Kasumi-1 (cell line): ENCODE measurements around the gene PRKX.
"Not testable (repeated sequence)": the region's sequence is repeated elsewhere in the genome, so short reads cannot be mapped to it uniquely, and the experiment has no call there.

Source experiments
- DNase-seq, 2 experiments: peaks; one replicate each; lab custom pipeline; 2025; lab: John Stamatoyannopoulos, UW

The PRKX gene

GRCh38 chrX:3653111-3653510 is 60.3 kb downstream of the PRKX start:
- DNase-seq = no peak

- DNase-seq = peak; percentile 17 to 32
These were observed 62.2 kb downstream of the PRKX start for GRCh38 chrX:3651277-3651676.

- DNase-seq = no peak
These were observed 65.4 kb downstream of the PRKX start for GRCh38 chrX:3648084-3648483.

- DNase-seq = peak; percentile 16 to 50
These were observed 73.4 kb downstream of the PRKX start for GRCh38 chrX:3639858-3640631.

GRCh38 chrX:3639236-3639635 is 74.2 kb downstream of the PRKX start:
- no peak for DNase-seq

GRCh38 chrX:3638280-3638873 is 75.1 kb downstream of the PRKX start:
- peak in 1 of 2 experiments; percentile 24 for DNase-seq

GRCh38 chrX:3636803-3637202 is 76.6 kb downstream of the PRKX start:
- DNase-seq = no peak

GRCh38 chrX:3631196-3631595 is 82.3 kb downstream of the PRKX start:
- no peak for DNase-seq

- DNase-seq = no peak
These were observed 85.9 kb downstream of the PRKX start for GRCh38 chrX:3627594-3627993.

GRCh38 chrX:3621414-3621813 is 92.0 kb downstream of the PRKX start:
- DNase-seq = no peak

GRCh38 chrX:3611744-3612143 is 101.7 kb downstream of the PRKX start:
- DNase-seq = not testable (repeated sequence)

GRCh38 chrX:3609810-3610209 is 103.6 kb downstream of the PRKX start:
- no peak for DNase-seq

- no peak for DNase-seq
These were observed 110.3 kb downstream of the PRKX start for GRCh38 chrX:3603026-3603661.

- DNase-seq = no peak
These were observed 113.5 kb downstream of the PRKX start for GRCh38 chrX:3599802-3600430.

- no peak for DNase-seq
These were observed 114.7 kb downstream of the PRKX start for GRCh38 chrX:3598709-3599108.

GRCh38 chrX:3598046-3598605 is 115.3 kb downstream of the PRKX start:
- DNase-seq = no peak

- no peak for DNase-seq
These were observed 121.3 kb downstream of the PRKX start for GRCh38 chrX:3592184-3592583.

- DNase-seq = peak; percentile 61 to 64
These were observed 124.0 kb downstream of the PRKX start for GRCh38 chrX:3589474-3589873.

- DNase-seq = no peak
These were observed 127.7 kb downstream of the PRKX start for GRCh38 chrX:3585719-3586118.

- no peak for DNase-seq
These were observed 128.9 kb downstream of the PRKX start for GRCh38 chrX:3584415-3584996.

GRCh38 chrX:3582451-3582850 is 131.0 kb downstream of the PRKX start:
- no peak for DNase-seq

GRCh38 chrX:3581609-3582108 is 131.8 kb downstream of the PRKX start:
- DNase-seq = no peak
